Mesenchymal stem cell (in vitro differentiated cells and primary cell): ENCODE measurements around the gene SKIDA1.
A peak's percentile ranks its signal among the peaks of the same experiment; 100 is the strongest.

Experiments used
- DNase-seq: peaks from one replicate; pipeline ENCODE4 v3.0.0-alpha.2; 2013
- H2AFZ ChIP-seq: one replicate; pipeline ENCODE4 v1.6.1; 2013; ENCODE audit warnings: low read depth, mild to moderate bottlenecking, control low read depth, inconsistent platforms, low read length, moderate library complexity
- H2AK5ac ChIP-seq: 2 replicates; pipeline ENCODE4 v1.6.1; 2013; ENCODE audit warnings: low read length, moderate library complexity, mild to moderate bottlenecking, inconsistent platforms; ENCODE audit not compliant: severe bottlenecking
- H2BK120ac ChIP-seq: one replicate; pipeline ENCODE4 v1.6.1; 2013; ENCODE audit warnings: low read depth, mild to moderate bottlenecking, inconsistent platforms, low read length, moderate library complexity
- H2BK12ac ChIP-seq, 2 experiments: one replicate each; pipeline ENCODE4 v1.6.1; 2013; ENCODE audit warnings: inconsistent platforms in 2 of 2, low read length in 2 of 2, mild to moderate bottlenecking in 2 of 2, moderate library complexity in 2 of 2, control low read depth in 1 of 2
- H2BK15ac ChIP-seq: one replicate; pipeline ENCODE4 v1.6.1; 2013; ENCODE audit warnings: mild to moderate bottlenecking, low read depth, inconsistent platforms; ENCODE audit not compliant: poor library complexity, severe bottlenecking
- H2BK5ac ChIP-seq: 2 replicates; pipeline ENCODE4 v1.6.1; 2013; ENCODE audit warnings: low read depth, mild to moderate bottlenecking, low read length, control low read depth, inconsistent platforms; ENCODE audit not compliant: poor library complexity, severe bottlenecking
- H3K14ac ChIP-seq, 2 experiments: one replicate each; pipeline ENCODE4 v1.6.1; 2013; ENCODE audit warnings: inconsistent platforms in 2 of 2, low read length in 2 of 2, control low read depth in 1 of 2, mild to moderate bottlenecking in 1 of 2, moderate library complexity in 1 of 2
- H3K18ac ChIP-seq, 2 experiments: one replicate each; pipeline ENCODE4 v1.6.1; 2013; ENCODE audit warnings: inconsistent platforms in 2 of 2, low read length in 2 of 2, control low read depth in 1 of 2, low read depth in 1 of 2, mild to moderate bottlenecking in 1 of 2
- H3K23ac ChIP-seq, 2 experiments: one replicate each; pipeline ENCODE4 v1.6.1; 2013; ENCODE audit warnings: inconsistent platforms in 2 of 2, low read length in 2 of 2, mild to moderate bottlenecking in 2 of 2, moderate library complexity in 2 of 2, control low read depth in 1 of 2
- H3K27ac ChIP-seq: 2 replicates; pipeline ENCODE4 v1.5.1; 2013; ENCODE audit warnings: mild to moderate bottlenecking, moderate library complexity, low read length, control low read depth, inconsistent platforms; ENCODE audit not compliant: poor library complexity, severe bottlenecking
- H3K27me3 ChIP-seq, 2 experiments: 2 replicates each; pipeline versions ENCODE4 v1.6.1 to v1.7.0; 2013; ENCODE audit warnings: low read length in 2 of 2, mild to moderate bottlenecking in 2 of 2, moderate library complexity in 2 of 2, control low read depth in 1 of 2, inconsistent platforms in 1 of 2; ENCODE audit not compliant: control insufficient read depth in 1 of 2, insufficient read depth in 1 of 2
- H3K36me3 ChIP-seq, 2 experiments: 2 replicates each; pipeline versions ENCODE4 v1.6.1 to v1.7.0; 2013; ENCODE audit warnings: low read length in 2 of 2, control low read depth in 1 of 2, inconsistent platforms in 1 of 2, low read depth in 1 of 2, mild to moderate bottlenecking in 1 of 2; ENCODE audit not compliant: insufficient read depth in 2 of 2, control insufficient read depth in 1 of 2
- H3K4ac ChIP-seq, 2 experiments: one replicate each; pipeline ENCODE4 v1.6.1; 2013; ENCODE audit warnings: inconsistent platforms in 2 of 2, low read length in 2 of 2, mild to moderate bottlenecking in 2 of 2, moderate library complexity in 2 of 2, control low read depth in 1 of 2, low read depth in 1 of 2
- H3K4me1 ChIP-seq: 2 replicates; pipeline ENCODE4 v1.6.1; 2013; ENCODE audit warnings: low read depth, low read length, control low read depth; ENCODE audit not compliant: control insufficient read depth, insufficient read depth
- H3K4me2 ChIP-seq: 2 replicates; pipeline ENCODE4 v1.6.1; 2013; ENCODE audit warnings: low read length, mild to moderate bottlenecking, inconsistent platforms; ENCODE audit not compliant: poor library complexity, severe bottlenecking
- H3K4me3 ChIP-seq, 2 experiments: 2 replicates each; pipeline versions ENCODE4 v1.5.1 to v1.7.0; 2013; ENCODE audit warnings: low read length in 2 of 2, mild to moderate bottlenecking in 2 of 2, control low read depth in 1 of 2, low read depth in 1 of 2; ENCODE audit not compliant: insufficient read depth in 1 of 2
- H3K79me1 ChIP-seq: replicated peaks from 2 replicates; pipeline ENCODE4 v1.6.1; 2013; ENCODE audit warnings: mild to moderate bottlenecking, control low read depth, low read length, inconsistent platforms; ENCODE audit not compliant: poor library complexity, severe bottlenecking
- H3K9ac ChIP-seq: 2 replicates; pipeline ENCODE4 v1.7.0; 2013; ENCODE audit warnings: mild to moderate bottlenecking, low read length, moderate library complexity
- H3K9me3 ChIP-seq: 2 replicates; pipeline ENCODE4 v1.7.0; 2013; ENCODE audit warnings: mild to moderate bottlenecking, low read length; ENCODE audit not compliant: control insufficient read depth
- H4K8ac ChIP-seq: one replicate; pipeline ENCODE4 v1.6.1; 2013; ENCODE audit warnings: inconsistent platforms, mild to moderate bottlenecking, low read length, moderate library complexity
- H4K91ac ChIP-seq: one replicate; pipeline ENCODE4 v1.6.1; 2013; ENCODE audit warnings: mild to moderate bottlenecking, low read length, inconsistent platforms
- WGBS: methylation state at CpG from one replicate; pipeline ENCODE4 v1.1.7; 2013; ENCODE audit warnings: mixed read lengths; 5-methylcytosine and 5-hydroxymethylcytosine counted together

The SKIDA1 gene

DNA sequence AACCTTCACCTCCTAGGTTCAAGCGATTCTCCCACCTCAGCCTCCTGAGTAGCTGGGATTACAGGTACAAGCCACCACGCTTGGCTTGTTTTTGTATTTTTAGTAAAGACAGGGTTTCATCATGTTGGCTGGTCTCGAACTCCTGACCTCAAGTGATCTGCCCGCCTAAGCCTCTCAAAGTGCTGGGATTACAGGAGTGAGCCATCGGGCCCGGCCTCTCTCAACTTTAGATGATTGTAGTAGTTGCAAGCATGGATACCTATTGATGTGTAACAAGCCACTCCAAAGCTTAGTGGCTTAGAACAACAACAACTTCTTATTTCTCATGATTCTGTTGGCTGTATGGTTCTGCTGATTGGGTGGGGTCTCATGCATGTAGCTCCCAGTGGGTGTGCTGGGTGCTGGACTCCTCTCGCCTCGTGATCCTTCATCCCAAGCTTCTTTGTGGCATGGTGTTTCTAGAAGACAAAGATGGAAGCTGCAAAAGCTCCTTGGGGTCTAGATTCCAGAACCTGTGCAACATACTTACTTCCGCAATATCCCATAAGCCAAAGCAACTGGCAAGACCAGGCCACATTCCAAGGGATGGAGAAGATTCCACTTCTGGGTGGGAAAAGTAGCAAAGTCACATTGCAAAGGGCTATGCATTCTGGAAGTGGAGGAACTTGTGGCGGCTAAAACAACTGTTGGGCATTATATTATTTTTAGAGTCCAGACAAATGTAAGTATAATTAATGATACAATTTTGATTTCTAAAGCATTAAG, 37.9 kb downstream of the SKIDA1 start:
- WGBS, result 93% methylated on average over 7 of the region's 10 CpGs

DNA sequence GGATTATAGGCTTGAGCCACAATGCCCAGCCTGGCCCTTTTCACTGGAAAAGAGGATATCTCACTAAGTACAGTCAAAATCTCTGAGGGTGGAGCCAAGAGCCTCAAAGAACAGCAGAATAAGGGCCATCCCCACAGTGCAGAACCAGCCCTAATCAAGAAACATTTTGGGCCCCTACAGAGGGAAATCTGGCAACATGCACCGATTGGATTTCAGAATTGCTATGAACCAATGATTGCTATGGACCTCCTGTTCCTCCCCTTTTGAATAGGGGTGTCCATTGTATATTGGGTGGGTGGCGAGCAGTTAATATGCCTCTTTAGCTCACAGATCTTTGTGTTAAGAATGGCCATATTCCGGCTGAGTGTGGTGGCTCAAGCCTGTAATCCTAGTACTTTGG, 42.7 kb downstream of the SKIDA1 start:
- Histone ChIP-seq H3K14ac (no peak overlapping the region), H2BK120ac (no peak overlapping the region), H3K27ac (no peak overlapping the region), H3K27me3 (no peaks in the 10 kb centered on the region), H3K4ac (no peak overlapping the region), H3K36me3 (no peaks in the 10 kb centered on the region), H3K18ac (no peak overlapping the region), H4K8ac (no peak overlapping the region), H2BK12ac (no peak overlapping the region), H2AFZ (no peak overlapping the region), H2BK5ac (no peak overlapping the region), H2BK15ac (no peak overlapping the region), H3K4me1 (peaks cover 5% of the 10 kb centered on the region), H3K79me1 (no peaks in the 10 kb centered on the region), H3K4me2 (no peak overlapping the region), H3K23ac (no peak overlapping the region), H4K91ac (no peak overlapping the region), H3K9ac (no peak overlapping the region), H2AK5ac (no peak overlapping the region), H3K9me3 (peaks cover 8% of the 10 kb centered on the region), H3K4me3 (no peak overlapping the region)
- 93% methylated on average over 3 of the region's 3 CpGs for WGBS
- DNase-seq, result no peak

More for the DNA sequence above, 37.9 kb downstream of the SKIDA1 start:
- no peak for DNase-seq
- H4K91ac ChIP-seq, result no peak overlapping the region
- H2AK5ac ChIP-seq, result no peak overlapping the region
- no peak overlapping the region for H3K18ac ChIP-seq
- no peak overlapping the region for H3K27ac ChIP-seq
- no peak overlapping the region for H3K23ac ChIP-seq
- H3K4me2 ChIP-seq, result no peak overlapping the region
- H2BK15ac ChIP-seq, result no peak overlapping the region
- H2BK5ac ChIP-seq, result no peak overlapping the region
- H3K14ac ChIP-seq, result no peak overlapping the region
- H3K36me3 ChIP-seq, result no peaks in the 10 kb centered on the region
- H3K79me1 ChIP-seq, result no peaks in the 10 kb centered on the region
- H3K4me3 ChIP-seq, result no peak overlapping the region
- no peak overlapping the region for H3K4ac ChIP-seq
- peaks cover 3% of the 10 kb centered on the region for H3K9me3 ChIP-seq
- no peak overlapping the region for H4K8ac ChIP-seq
- peaks cover 2% of the 10 kb centered on the region for H3K4me1 ChIP-seq
- H3K9ac ChIP-seq, result no peak overlapping the region
- no peak overlapping the region for H2AFZ ChIP-seq
- no peaks in the 10 kb centered on the region for H3K27me3 ChIP-seq
- no peak overlapping the region for H2BK12ac ChIP-seq
- H2BK120ac ChIP-seq, result no peak overlapping the region

DNA sequence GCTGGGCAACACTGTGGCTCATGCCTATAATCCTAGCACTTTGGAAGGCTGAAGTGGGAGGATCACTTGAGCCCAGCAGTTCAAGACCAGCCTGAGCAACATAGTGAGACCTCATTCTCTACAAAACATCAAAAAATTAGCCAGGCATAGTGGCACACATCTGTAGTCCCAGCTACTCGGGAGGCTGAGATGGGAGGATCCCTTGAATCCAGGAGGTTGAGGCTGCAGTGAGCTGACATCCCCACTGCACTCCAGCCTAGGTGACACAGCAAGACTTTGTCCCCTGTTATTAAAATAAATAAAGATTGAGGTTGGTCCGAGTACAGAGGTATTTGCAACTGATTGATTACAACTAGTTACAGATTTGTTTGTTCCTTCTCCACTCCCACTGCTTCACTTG, 44.1 kb downstream of the SKIDA1 start:
- Histone ChIP-seq H3K79me1 (no peaks in the 10 kb centered on the region), H3K9me3 (peaks cover 8% of the 10 kb centered on the region), H3K9ac (no peak overlapping the region), H3K36me3 (no peaks in the 10 kb centered on the region), H3K4ac (no peak overlapping the region), H3K27me3 (no peaks in the 10 kb centered on the region), H2BK12ac (no peak overlapping the region), H2AFZ (no peak overlapping the region), H3K4me2 (no peak overlapping the region), H2AK5ac (no peak overlapping the region), H2BK15ac (no peak overlapping the region), H3K4me3 (no peak overlapping the region), H4K8ac (no peak overlapping the region), H3K14ac (no peak overlapping the region), H2BK5ac (no peak overlapping the region), H3K4me1 (peaks cover 5% of the 10 kb centered on the region), H4K91ac (no peak overlapping the region), H3K23ac (no peak overlapping the region), H3K18ac (no peak overlapping the region), H3K27ac (no peak overlapping the region), H2BK120ac (no peak overlapping the region)
- 90% methylated on average over 1 of the region's 2 CpGs for WGBS
- no peak for DNase-seq

DNA sequence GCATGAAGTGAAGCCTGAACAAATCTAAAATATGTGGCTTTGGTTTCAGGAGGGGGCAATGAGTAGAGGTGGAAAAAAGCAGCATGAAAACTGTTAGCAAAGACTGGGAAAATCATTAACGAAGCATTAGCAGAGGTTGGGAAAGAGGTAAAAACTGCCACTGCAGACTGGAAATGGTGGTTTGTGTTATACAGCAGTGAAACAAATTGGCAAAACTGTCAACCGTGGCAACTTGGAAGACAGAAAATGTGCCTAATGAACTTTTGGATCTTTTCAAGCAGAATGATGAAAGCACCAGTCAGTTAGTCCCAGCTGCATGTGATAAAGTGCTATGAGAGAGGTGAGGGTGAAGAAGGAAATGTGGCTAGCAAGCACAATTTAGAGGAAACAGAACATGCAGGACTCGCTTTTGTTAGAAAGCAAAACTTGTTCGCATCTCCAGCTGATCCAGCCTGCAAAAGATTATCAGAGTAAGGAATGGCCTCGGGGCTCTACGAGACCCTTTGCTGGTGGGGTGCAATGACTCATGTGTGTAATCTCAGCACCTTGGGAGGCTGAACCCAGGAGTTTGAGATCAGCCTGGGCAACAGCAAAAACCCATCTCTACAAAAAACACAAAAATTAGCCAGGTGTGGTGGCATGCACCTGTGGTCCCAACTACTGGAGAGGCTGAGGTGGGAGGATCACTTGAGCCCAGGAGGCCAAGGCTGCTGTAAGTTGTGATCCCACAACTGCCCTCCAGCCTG, 45.7 kb downstream of the SKIDA1 start:
- H4K91ac ChIP-seq, result no peak overlapping the region
- 85% methylated on average over 6 of the region's 6 CpGs for WGBS
- no peak overlapping the region for H2BK120ac ChIP-seq
- no peak overlapping the region for H3K4me3 ChIP-seq
- H3K14ac ChIP-seq, result no peak overlapping the region
- H2BK15ac ChIP-seq, result no peak overlapping the region
- H4K8ac ChIP-seq, result no peak overlapping the region
- H3K4ac ChIP-seq, result no peak overlapping the region
- no peak overlapping the region for H2AK5ac ChIP-seq
- H3K79me1 ChIP-seq, result no peaks in the 10 kb centered on the region
- H3K27me3 ChIP-seq, result no peaks in the 10 kb centered on the region
- H2BK5ac ChIP-seq, result no peak overlapping the region
- no peak overlapping the region for H3K4me2 ChIP-seq
- no peak overlapping the region for H2AFZ ChIP-seq
- no peak overlapping the region for H3K9ac ChIP-seq
- no peaks in the 10 kb centered on the region for H3K36me3 ChIP-seq
- H3K18ac ChIP-seq, result no peak overlapping the region
- peak overlapping the region; percentile 62 for H3K27ac ChIP-seq
- no peak for DNase-seq
- peaks cover 8% of the 10 kb centered on the region for H3K9me3 ChIP-seq
- H3K4me1 ChIP-seq, result peaks cover 5% of the 10 kb centered on the region
- no peak overlapping the region for H2BK12ac ChIP-seq
- H3K23ac ChIP-seq, result no peak overlapping the region
